HEK293T (cell line): Measurements from ENCODE around the gene TMA7.

Experiments used
- CTCF ChIA-PET: fragments of 350-600 bp; formaldehyde crosslinking; extraction: SDS; loops from one replicate; lab custom pipeline; 2021; ENCODE audit warnings: antibody characterized with exemption, inconsistent platforms; lab: Yijun Ruan, JAX
- POLR2A ChIA-PET: fragments of 350-600 bp; formaldehyde crosslinking; extraction: SDS; loops from one replicate; lab custom pipeline; 2020; ENCODE audit warnings: antibody characterized with exemption, inconsistent platforms; lab: Yijun Ruan, JAX
- DNase-seq: peaks from one replicate; pipeline ENCODE4 v3.0.0; 2012; ENCODE audit warnings: mixed read lengths; ENCODE audit errors: extremely low spot score
- ARNT ChIP-seq: fragments of 450-650 bp; IDR thresholded peaks from 2 replicates; pipeline ENCODE4 v1.6.1; 2017; ENCODE audit warnings: mild to moderate bottlenecking
- BHLHE40 ChIP-seq: fragments of 450-650 bp; IDR thresholded peaks from 2 replicates; pipeline ENCODE4 v1.6.1; 2016; ENCODE audit warnings: mild to moderate bottlenecking, moderate library complexity, borderline replicate concordance
- CTBP1 ChIP-seq: fragments of 450-650 bp; IDR thresholded peaks from 2 replicates; pipeline ENCODE4 v1.6.1; 2016; ENCODE audit warnings: borderline replicate concordance
- ELF4 ChIP-seq: fragments of 450-650 bp; IDR thresholded peaks from 2 replicates; pipeline ENCODE4 v1.6.1; 2017; ENCODE audit warnings: antibody characterized with exemption
- FOXA1 ChIP-seq: fragments of 450-650 bp; IDR thresholded peaks from 2 replicates; pipeline ENCODE4 v1.6.1; 2016; ENCODE audit warnings: mild to moderate bottlenecking
- FOXK2 ChIP-seq: fragments of 450-650 bp; IDR thresholded peaks from 2 replicates; pipeline ENCODE4 v1.6.1; 2016; ENCODE audit warnings: mild to moderate bottlenecking
- FOXM1 ChIP-seq: fragments of 450-650 bp; IDR thresholded peaks from 2 replicates; pipeline ENCODE4 v1.6.1; 2017; ENCODE audit warnings: mild to moderate bottlenecking, borderline replicate concordance
- HDGF ChIP-seq: fragments of 450-650 bp; IDR thresholded peaks from 2 replicates; pipeline ENCODE4 v1.6.1; 2017; ENCODE audit warnings: antibody characterized with exemption, borderline replicate concordance
- L3MBTL2 ChIP-seq: fragments of 450-650 bp; conservative IDR thresholded peaks from 2 replicates; pipeline ENCODE4 v1.6.1; 2016; ENCODE audit warnings: mild to moderate bottlenecking
- LEF1 ChIP-seq: fragments of 450-650 bp; IDR thresholded peaks from 2 replicates; pipeline ENCODE4 v1.6.1; 2017; ENCODE audit warnings: mild to moderate bottlenecking, borderline replicate concordance
- NFRKB ChIP-seq: fragments of 450-650 bp; IDR thresholded peaks from 2 replicates; pipeline ENCODE4 v1.6.1; 2016; ENCODE audit warnings: mild to moderate bottlenecking, moderate library complexity
- SP1 ChIP-seq: fragments of 450-650 bp; IDR thresholded peaks from 2 replicates; pipeline ENCODE4 v1.6.1; 2017
- SUZ12 ChIP-seq: fragments of 450-650 bp; IDR thresholded peaks from 2 replicates; pipeline ENCODE4 v1.6.1; 2016; ENCODE audit warnings: mild to moderate bottlenecking
- TARDBP ChIP-seq: fragments of 450-650 bp; IDR thresholded peaks from 2 replicates; pipeline ENCODE4 v1.6.1; 2016
- ZNF384 ChIP-seq: fragments of 450-650 bp; IDR thresholded peaks from 2 replicates; pipeline ENCODE4 v1.6.1; 2016
- TF ChIP-seq, protein P1 (sequence below): fragments of 450-650 bp; IDR thresholded peaks from 2 replicates; pipeline ENCODE4 v1.6.1; 2016

The TMA7 gene

DNA sequence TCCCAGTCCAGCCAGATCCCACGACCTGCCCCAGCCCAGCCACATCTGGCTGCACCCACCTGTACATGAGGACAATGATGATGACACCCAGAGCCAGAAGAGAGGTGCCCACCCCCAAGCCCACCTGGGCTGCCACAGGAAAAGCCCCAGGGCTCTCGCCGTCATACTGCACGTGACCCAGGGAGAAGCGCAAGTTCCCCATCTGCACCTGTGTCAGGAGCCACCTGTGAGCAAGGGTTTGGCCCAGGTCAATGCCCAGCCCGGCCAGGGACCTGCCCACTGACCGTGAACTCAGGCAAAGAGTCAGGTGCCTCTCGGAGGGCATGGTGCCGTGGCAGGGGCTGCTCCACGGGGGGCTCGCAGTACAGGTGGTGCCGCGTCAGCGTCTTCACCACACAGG is 26.4 kb upstream of the TMA7 start:
- CTCF ChIA-PET: interaction anchor here (3.3 kb wide), 1 partner anchor 23 kb away, joined by 28 read pairs; no protein-coding TSS in a partner anchor
- POLR2A ChIA-PET: no interaction called here
- TF ChIP-seq CTBP1 (no peak), FOXA1 (no peak), FOXK2 (no peak), SUZ12 (no peak), LEF1 (no peak), NFRKB (no peak), BHLHE40 (no peak), ZNF384 (no peak), TARDBP (no peak), L3MBTL2 (no peak), ARNT (no peak), HDGF (no peak), SP1 (no peak), ELF4 (no peak)
- TF ChIP-seq, protein P1, sequence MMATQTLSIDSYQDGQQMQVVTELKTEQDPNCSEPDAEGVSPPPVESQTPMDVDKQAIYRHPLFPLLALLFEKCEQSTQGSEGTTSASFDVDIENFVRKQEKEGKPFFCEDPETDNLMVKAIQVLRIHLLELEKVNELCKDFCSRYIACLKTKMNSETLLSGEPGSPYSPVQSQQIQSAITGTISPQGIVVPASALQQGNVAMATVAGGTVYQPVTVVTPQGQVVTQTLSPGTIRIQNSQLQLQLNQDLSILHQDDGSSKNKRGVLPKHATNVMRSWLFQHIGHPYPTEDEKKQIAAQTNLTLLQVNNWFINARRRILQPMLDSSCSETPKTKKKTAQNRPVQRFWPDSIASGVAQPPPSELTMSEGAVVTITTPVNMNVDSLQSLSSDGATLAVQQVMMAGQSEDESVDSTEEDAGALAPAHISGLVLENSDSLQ: no peak

DNA sequence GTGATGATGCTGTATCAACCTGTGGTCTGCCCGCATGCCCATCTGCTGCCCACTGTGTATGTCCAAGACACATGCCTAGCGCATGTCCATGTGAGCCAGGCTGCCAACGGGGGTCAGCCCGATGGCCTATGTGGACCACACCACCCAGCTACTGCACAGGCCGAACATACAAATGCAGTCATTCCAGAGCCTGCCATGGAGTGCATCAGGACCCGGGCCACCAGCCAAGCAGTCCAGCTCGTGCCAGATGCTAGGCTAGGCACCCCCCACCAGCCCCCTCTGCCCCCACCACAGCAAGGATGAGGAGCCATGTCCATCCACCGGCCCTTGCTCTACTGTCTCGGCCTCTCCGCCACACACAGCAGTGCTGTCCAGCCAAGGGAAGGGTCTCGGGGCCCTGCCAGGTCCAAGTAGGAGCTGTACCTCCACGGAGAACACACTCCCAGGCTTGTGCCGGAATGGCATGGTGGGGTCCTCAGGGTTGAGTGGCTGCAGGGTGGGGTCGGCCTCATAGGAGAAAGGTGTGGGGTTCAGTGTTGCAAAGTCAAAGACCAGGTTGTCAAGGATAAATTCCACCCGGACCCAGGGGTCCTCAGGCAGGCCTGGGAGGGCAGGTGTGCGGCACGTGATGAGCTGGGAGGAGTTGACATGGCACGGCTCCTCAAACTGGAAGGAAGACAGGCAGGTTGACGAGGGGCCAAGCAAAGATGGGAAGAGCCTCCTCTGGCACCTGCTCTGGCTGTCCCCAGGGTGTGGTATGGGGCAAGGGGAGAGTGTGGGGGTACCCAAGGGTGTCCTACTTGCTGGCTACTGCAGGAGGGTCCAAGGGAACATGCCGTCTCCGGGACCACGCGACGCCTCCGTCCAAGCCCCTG is 25.4 kb upstream of the TMA7 start:
- no peak for DNase-seq
- no peak for TF ChIP-seq FOXM1
- no peak for TF ChIP-seq BHLHE40
- POLR2A ChIA-PET: no interaction called here
- CTCF ChIA-PET: interaction anchor here (2.8 kb wide), 1 partner anchor 21 kb away, joined by 15 read pairs; no protein-coding TSS in a partner anchor

More for the DNA sequence above, 26.4 kb upstream of the TMA7 start:
- no peak for DNase-seq

DNA sequence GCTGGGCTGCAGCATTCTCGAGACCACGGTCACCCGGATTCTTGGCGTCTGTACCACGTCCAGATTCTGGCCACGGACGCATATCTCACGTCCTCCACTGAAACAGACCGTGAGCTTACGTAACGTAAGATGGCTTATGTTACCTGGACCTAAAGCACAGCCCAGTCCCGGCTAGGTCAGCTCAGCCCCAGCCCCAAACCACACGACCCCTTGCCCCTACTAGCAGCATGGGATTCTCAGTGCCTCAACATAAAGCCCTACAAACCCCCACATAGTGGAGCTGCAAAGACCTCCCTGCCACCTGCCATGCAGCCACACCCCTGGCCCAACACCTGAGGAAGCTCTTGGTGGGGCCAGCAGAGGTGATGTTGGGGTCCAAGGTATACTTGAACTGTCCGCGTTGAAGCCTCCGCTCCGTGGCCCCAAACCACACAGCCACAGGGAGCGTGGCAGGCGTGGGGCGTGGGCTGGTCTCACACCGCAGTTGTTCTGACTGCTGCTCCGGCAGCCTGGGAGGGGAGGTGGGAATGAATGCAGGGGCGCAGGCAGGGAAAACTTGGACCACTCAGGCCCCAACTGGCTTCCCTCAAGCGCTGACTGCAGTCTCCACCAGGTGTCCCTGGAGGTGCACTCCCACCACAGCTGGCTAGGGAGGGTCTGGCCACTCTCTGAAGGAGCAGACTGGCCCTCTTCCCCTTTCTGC is 24.7 kb upstream of the TMA7 start:
- TF ChIP-seq ELF4 (no peak), FOXK2 (no peak), ARNT (no peak), SP1 (no peak), CTBP1 (no peak), LEF1 (no peak), HDGF (no peak)
- no peak for DNase-seq
- ChIA-PET CTCF (interaction anchor here (2.8 kb wide), 1 partner anchor 21 kb away, joined by 15 read pairs; no protein-coding TSS in a partner anchor), POLR2A (no interaction called here)

- TF ChIP-seq FOXM1 (no peak), CTBP1 (no peak), SUZ12 (no peak), L3MBTL2 (no peak)
- ChIA-PET POLR2A (no interaction called here), CTCF (interaction anchor here (2.8 kb wide), 1 partner anchor 20 kb away, joined by 15 read pairs; no protein-coding TSS in a partner anchor)
- no peak for DNase-seq
Observed at GRCh38 chr3:48416091-48416505, 24.0 kb upstream of the TMA7 start.

GRCh38 chr3:48416546-48416945 is 23.5 kb upstream of the TMA7 start:
- TF ChIP-seq ARNT (no peak), SUZ12 (no peak), TARDBP (no peak), BHLHE40 (no peak), FOXA1 (no peak), ELF4 (no peak), NFRKB (no peak), L3MBTL2 (no peak), LEF1 (no peak), HDGF (no peak), SP1 (no peak), CTBP1 (no peak), FOXK2 (no peak), ZNF384 (no peak)
- TF ChIP-seq, protein P1: no peak
- DNase-seq: no peak
- CTCF ChIA-PET: interaction anchor here (2.8 kb wide), 1 partner anchor 19 kb away, joined by 15 read pairs; no protein-coding TSS in a partner anchor
- POLR2A ChIA-PET: no interaction called here

DNA sequence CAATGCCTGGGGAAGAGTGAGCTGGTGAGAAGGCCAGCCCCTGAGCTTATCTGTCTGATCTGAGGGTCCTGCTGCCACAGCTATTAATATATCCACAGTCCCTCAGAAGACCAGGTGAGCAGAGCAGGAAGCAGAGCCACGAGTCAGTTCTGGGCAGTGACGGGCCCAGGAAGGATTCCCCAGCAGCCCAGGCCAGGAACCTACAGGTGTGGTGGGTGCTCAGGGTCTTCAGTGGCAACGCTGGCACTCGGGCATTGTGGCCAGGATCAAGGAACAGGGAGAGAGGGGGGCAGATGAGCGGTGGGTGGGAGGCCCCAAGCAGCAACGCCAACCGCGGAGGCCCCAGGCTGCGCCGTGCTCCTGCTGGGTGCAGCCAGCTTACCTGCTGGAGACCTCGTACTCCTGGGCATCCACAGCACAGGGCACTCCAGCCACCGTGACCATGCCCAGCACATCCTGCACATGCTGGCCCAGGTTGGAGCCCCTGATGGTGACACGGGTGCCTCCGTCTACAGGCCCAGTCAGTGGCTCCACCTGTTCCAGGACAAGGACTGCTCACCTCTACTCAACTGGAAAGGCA is 22.4 kb upstream of the TMA7 start:
- ChIA-PET CTCF (interaction anchor here (0.9 kb wide), 1 partner anchor 19 kb away, joined by 4 read pairs; no protein-coding TSS in a partner anchor), POLR2A (no interaction called here)
- DNase-seq: no peak
- TF ChIP-seq HDGF: no peak
- no peak for TF ChIP-seq FOXK2
- no peak for TF ChIP-seq ARNT
- TF ChIP-seq SUZ12: no peak
- TF ChIP-seq ELF4: no peak
- no peak for TF ChIP-seq ZNF384
- no peak for TF ChIP-seq FOXM1
- TF ChIP-seq L3MBTL2: no peak
- no peak for TF ChIP-seq BHLHE40
- TF ChIP-seq LEF1: no peak
- no peak for TF ChIP-seq FOXA1
- TF ChIP-seq NFRKB: no peak
- TF ChIP-seq, protein P1: no peak
- no peak for TF ChIP-seq CTBP1
- no peak for TF ChIP-seq TARDBP
